GM12878 (cell line): ENCODE results near the gene FHL2.

ENCODE experiments used
- CHD2 ChIP-seq: IDR thresholded peaks from 2 replicates; pipeline ENCODE4 v1.6.1; 2011; ENCODE audit warnings: low read depth, low read length, improper control_type of control experiment, borderline replicate concordance
- ELK1 ChIP-seq: IDR thresholded peaks from 2 replicates; pipeline ENCODE4 v1.6.1; 2012; ENCODE audit warnings: low read depth, low read length, improper control_type of control experiment
- JUND ChIP-seq: IDR thresholded peaks from 2 replicates; pipeline ENCODE4 v1.6.1; 2012; ENCODE audit warnings: low read depth, mild to moderate bottlenecking, low read length, improper control_type of control experiment, moderate library complexity
- RCOR1 ChIP-seq: conservative IDR thresholded peaks from 2 replicates; pipeline ENCODE4 v1.6.1; 2012; ENCODE audit warnings: low read depth, low read length, improper control_type of control experiment
- REST ChIP-seq: IDR thresholded peaks from 2 replicates; pipeline ENCODE4 v1.6.1; 2012; ENCODE audit warnings: mild to moderate bottlenecking, low read depth, low read length

GRCh38 chr2:105376010-105376409 lies 22.8 kb downstream of the FHL2 start:
- no peak for TF ChIP-seq CHD2
- TF ChIP-seq RCOR1, result no peak
- no peak for TF ChIP-seq ELK1
- no peak for TF ChIP-seq REST
- no peak for TF ChIP-seq JUND
